H1 (cell line): ENCODE data around the gene LRTM2. TPM values are rescaled to one million over a fixed set of nuclear protein-coding genes. Genes with fewer than 3 reads are reported as not detected.

Source experiments
- ATF2 ChIP-seq: IDR thresholded peaks from 2 replicates; pipeline ENCODE4 v1.6.1; 2012; ENCODE audit warnings: low read length, inconsistent platforms
- BCL11A ChIP-seq, 2 experiments: IDR thresholded peaks; one replicate each; pipeline ENCODE4 v1.6.1; 2011; ENCODE audit warnings: low read depth in 2 of 2, low read length in 2 of 2, mild to moderate bottlenecking in 2 of 2
- BRCA1 ChIP-seq: IDR thresholded peaks from 2 replicates; pipeline ENCODE4 v1.6.1; 2012; ENCODE audit warnings: low read depth, low read length, improper control_type of control experiment
- CBX8 ChIP-seq: fragments of 300-800, 300-1000 bp; sonication (generic); IDR thresholded peaks from 2 replicates; pipeline ENCODE4 v1.7.1; 2016; ENCODE audit warnings: low read depth, low read length, borderline replicate concordance
- CEBPB ChIP-seq: IDR thresholded peaks from 2 replicates; pipeline ENCODE4 v1.6.1; 2012; ENCODE audit warnings: low read depth, low read length
- CHD7 ChIP-seq: fragments of 300-600 bp; sonication (generic); IDR thresholded peaks from 2 replicates; pipeline ENCODE4 v1.7.1; 2012; ENCODE audit warnings: low read length, moderate library complexity, mild to moderate bottlenecking, inconsistent platforms; ENCODE audit not compliant: insufficient replicate concordance
- RAD21 ChIP-seq, 2 experiments: IDR thresholded peaks in 1 of 2; conservative IDR thresholded peaks in 1 of 2; 2 replicates each; pipeline ENCODE4 v1.6.1; 2011; ENCODE audit warnings: low read depth in 2 of 2, low read length in 2 of 2, improper control_type of control experiment in 1 of 2, inconsistent platforms in 1 of 2, mild to moderate bottlenecking in 1 of 2, moderate library complexity in 1 of 2
- SAP30 ChIP-seq: fragments of 300-600 bp; sonication (generic); IDR thresholded peaks from 2 replicates; pipeline ENCODE4 v1.7.1; 2012; ENCODE audit warnings: low read length, moderate library complexity, mild to moderate bottlenecking, inconsistent platforms; ENCODE audit not compliant: insufficient read depth, insufficient replicate concordance
- SP4 ChIP-seq: IDR thresholded peaks from 2 replicates; pipeline ENCODE4 v1.6.1; 2012; ENCODE audit warnings: low read length, inconsistent platforms
- polyA plus RNA-seq, 7 experiments: library from polyadenylated mRNA; depleted of rRNA in 3 of 7; stranded (reverse) in 5 of 7; unstranded in 2 of 7; fragments of >200 nt in 5 of 7; fragments of 200-250 nt in 2 of 7; gene quantifications; 1 replicate in 5 of 7; 2 replicates in 1 of 7; 4 replicates in 1 of 7; pipeline versions ENCODE4 v1.2.1 to v1.2.3, GENCODE V29; 2011 to 2013; ENCODE audit warnings: missing spikeins in 2 of 7, mixed read lengths in 2 of 7
- total RNA-seq: library from RNA; stranded (reverse); fragmentation: NEBNext Ultra II Directional; extraction: Animal tissue kit (Norgen Biotek cat#: 25700); gene quantifications from 2 replicates; pipeline ENCODE4 v1.2.1, GENCODE V29; 2021

Gene LRTM2
- total and polyA plus RNA-seq, 2 of the 8 experiments (the other 6 are each of a cell fraction or from before 2014, with no cell fraction given): 0.06 TPM; not detected in 1

- TF ChIP-seq CHD7 (no peak), BCL11A (IDR thresholded peaks at IDR 0.05; ENCODE audit: low read depth in 2 of 2, low read length in 2 of 2) (no peak), BRCA1 (no peak), SP4 (no peak), ATF2 (no peak), SAP30 (no peak), CBX8 (no peak), CEBPB (no peak), RAD21 (IDR thresholded peaks at IDR 0.05 in 1 of 2, conservative IDR thresholded peaks at IDR 0.05 in 1 of 2; ENCODE audit: low read depth in 2 of 2, low read length in 2 of 2) (no peak)
These were observed 6.0 kb downstream of the LRTM2 start (continued) for GRCh38 chr12:1826401-1826800.
